ENCODE measurements around the gene AUTS2.

Gene AUTS2

GRCh38 chr7:70301673-70302185 is 703.5 kb downstream of the AUTS2 start:
- Histone ChIP-seq H3K27ac (ENCODE audit: low read depth, low read length, poor library complexity, severe bottlenecking) (no peak overlapping the region), H3F3A (ENCODE audit: insufficient read depth, low read length) (no peaks in the 10 kb centered on the region), H3K27me3 (ENCODE audit: insufficient read depth, low read length) (no peaks in the 10 kb centered on the region), H3K9ac (ENCODE audit: low read length) (no peak overlapping the region), H3K79me2 (ENCODE audit: insufficient read depth, low read length) (no peaks in the 10 kb centered on the region), H4K20me1 (ENCODE audit: insufficient read depth, low read length) (no peaks in the 10 kb centered on the region), H2AFZ (ENCODE audit: low read length) (no peak overlapping the region), H3K9me2 (ENCODE audit: low read depth, low read length) (no peaks in the 10 kb centered on the region), H3K36me3 (ENCODE audit: insufficient read depth, low read length) (no peaks in the 10 kb centered on the region), H3K9me3 (ENCODE audit: low read length) (no peaks in the 10 kb centered on the region), H3K4me3 (ENCODE audit: low read depth, low read length, poor library complexity, severe bottlenecking) (no peak overlapping the region), H3K4me2 (ENCODE audit: low read length) (no peak overlapping the region), H3K4me1 (ENCODE audit: insufficient read depth, low read length, severe bottlenecking) (no peaks in the 10 kb centered on the region)
- TF ChIP-seq CTCF (IDR thresholded peaks at IDR 0.05; ENCODE audit: low read length) (no peak), EZH2 (IDR thresholded peaks at IDR 0.05; ENCODE audit: borderline replicate concordance, low read length) (no peak)

GRCh38 chr7:70303309-70303708 is 705.0 kb downstream of the AUTS2 start:
- no peaks in the 10 kb centered on the region for H3K27me3 ChIP-seq (ENCODE audit: insufficient read depth, low read length)
- no peak overlapping the region for H3K27ac ChIP-seq (ENCODE audit: low read depth, low read length, poor library complexity, severe bottlenecking)
- no peaks in the 10 kb centered on the region for H3F3A ChIP-seq (ENCODE audit: insufficient read depth, low read length)
- no peaks in the 10 kb centered on the region for H3K36me3 ChIP-seq (ENCODE audit: insufficient read depth, low read length)
- no peak overlapping the region for H3K4me3 ChIP-seq (ENCODE audit: low read depth, low read length, poor library complexity, severe bottlenecking)
- no peaks in the 10 kb centered on the region for H3K9me3 ChIP-seq (ENCODE audit: low read length)
- H3K79me2 ChIP-seq (ENCODE audit: insufficient read depth, low read length) = no peaks in the 10 kb centered on the region
- H3K4me1 ChIP-seq (ENCODE audit: insufficient read depth, low read length, severe bottlenecking) = no peaks in the 10 kb centered on the region
- no peak overlapping the region for H3K9ac ChIP-seq (ENCODE audit: low read length)
- H4K20me1 ChIP-seq (ENCODE audit: insufficient read depth, low read length) = no peaks in the 10 kb centered on the region
- no peak for TF ChIP-seq CTCF (IDR thresholded peaks at IDR 0.05; ENCODE audit: low read length)
- no peak for TF ChIP-seq EZH2 (IDR thresholded peaks at IDR 0.05; ENCODE audit: borderline replicate concordance, low read length)
- no peak overlapping the region for H2AFZ ChIP-seq (ENCODE audit: low read length)
- H3K9me2 ChIP-seq (ENCODE audit: low read depth, low read length) = no peaks in the 10 kb centered on the region
- H3K4me2 ChIP-seq (ENCODE audit: low read length) = no peak overlapping the region

GRCh38 chr7:70303780-70304179 is 705.5 kb downstream of the AUTS2 start:
- H3K4me1 ChIP-seq (ENCODE audit: insufficient read depth, low read length, severe bottlenecking) = no peaks in the 10 kb centered on the region
- H3K27me3 ChIP-seq (ENCODE audit: insufficient read depth, low read length) = no peaks in the 10 kb centered on the region
- no peak overlapping the region for H3K9ac ChIP-seq (ENCODE audit: low read length)
- no peaks in the 10 kb centered on the region for H3K79me2 ChIP-seq (ENCODE audit: insufficient read depth, low read length)
- H3K9me2 ChIP-seq (ENCODE audit: low read depth, low read length) = no peaks in the 10 kb centered on the region
- no peaks in the 10 kb centered on the region for H4K20me1 ChIP-seq (ENCODE audit: insufficient read depth, low read length)
- H3K36me3 ChIP-seq (ENCODE audit: insufficient read depth, low read length) = no peaks in the 10 kb centered on the region
- no peak overlapping the region for H2AFZ ChIP-seq (ENCODE audit: low read length)
- H3K4me2 ChIP-seq (ENCODE audit: low read length) = no peak overlapping the region
- TF ChIP-seq EZH2 (IDR thresholded peaks at IDR 0.05; ENCODE audit: borderline replicate concordance, low read length) = no peak
- no peak for TF ChIP-seq CTCF (IDR thresholded peaks at IDR 0.05; ENCODE audit: low read length)
- H3K9me3 ChIP-seq (ENCODE audit: low read length) = no peaks in the 10 kb centered on the region
- H3K4me3 ChIP-seq (ENCODE audit: low read depth, low read length, poor library complexity, severe bottlenecking) = no peak overlapping the region
- H3F3A ChIP-seq (ENCODE audit: insufficient read depth, low read length) = no peaks in the 10 kb centered on the region
- no peak overlapping the region for H3K27ac ChIP-seq (ENCODE audit: low read depth, low read length, poor library complexity, severe bottlenecking)

Data from OCI-LY1 (cell line).